ENCODE measurements around the gene CCDC180. TPM values are rescaled to one million over a fixed set of nuclear protein-coding genes. Genes with fewer than 3 reads are reported as not detected.

Gene CCDC180
- total and polyA plus RNA-seq, 4 donors, result 0.09 to 3.1 (median 0.84) TPM

GRCh38 chr9:97304586-97304985, 2.9 kb upstream of the CCDC180 start:
- no peak overlapping the region for H3K9ac ChIP-seq (ENCODE audit: low read depth in 1 of 2, low read length in 2 of 2)
- no peak overlapping the region for H3K4me3 ChIP-seq (ENCODE audit: low read depth in 1 of 3, low read length in 3 of 3)
- H3K4me1 ChIP-seq (ENCODE audit: control insufficient read depth in 4 of 4, insufficient read depth in 4 of 4, low read length in 3 of 4), result peaks cover 2 to 7% (median 6%) of the 10 kb centered on the region in 4 donors
- no peak overlapping the region for H3K27ac ChIP-seq (ENCODE audit: low read depth in 1 of 2, low read length in 2 of 2)
- no peaks in the 10 kb centered on the region for H3K27me3 ChIP-seq (ENCODE audit: control insufficient read depth in 4 of 4, insufficient read depth in 4 of 4, low read length in 3 of 4)
- H3K36me3 ChIP-seq (ENCODE audit: control insufficient read depth in 4 of 4, insufficient read depth in 3 of 4, low read depth in 1 of 4, low read length in 3 of 4), result no peaks in the 10 kb centered on the region
- no peak for DNase-seq (ENCODE audit: low spot score)
- 94% methylated on average over 2 of the region's 2 CpGs for WGBS
- TF ChIP-seq REST (IDR thresholded peaks at IDR 0.05) (no peak), ATF3 (IDR thresholded peaks at IDR 0.05) (no peak), HNF4A (conservative IDR thresholded peaks at IDR 0.05) (no peak), FOXA1 (IDR thresholded peaks at IDR 0.05) (no peak), SP1 (IDR thresholded peaks at IDR 0.05) (no peak), RXRA (IDR thresholded peaks at IDR 0.05) (no peak), NR2F2 (IDR thresholded peaks at IDR 0.05) (no peak), YY1 (IDR thresholded peaks at IDR 0.05) (no peak)
- peaks cover 0 to 5% (median 0%) of the 10 kb centered on the region in 4 donors for H3K9me3 ChIP-seq (ENCODE audit: control insufficient read depth in 4 of 4, low read length in 3 of 4)

GRCh38 chr9:97305501-97306298, 1.8 kb upstream of the CCDC180 start:
- WGBS, result 80% methylated on average over 7 of the region's 7 CpGs
- Histone ChIP-seq H3K27me3 (ENCODE audit: control insufficient read depth in 4 of 4, insufficient read depth in 4 of 4, low read length in 3 of 4) (no peaks in the 10 kb centered on the region), H3K4me1 (ENCODE audit: control insufficient read depth in 4 of 4, insufficient read depth in 4 of 4, low read length in 3 of 4) (peaks cover 2 to 7% (median 6%) of the 10 kb centered on the region in 4 donors), H3K27ac (ENCODE audit: low read depth in 1 of 2, low read length in 2 of 2) (no peak overlapping the region), H3K9me3 (ENCODE audit: control insufficient read depth in 4 of 4, low read length in 3 of 4) (peaks cover 0 to 5% (median 0%) of the 10 kb centered on the region in 4 donors), H3K4me3 (ENCODE audit: low read depth in 1 of 3, low read length in 3 of 3) (no peak overlapping the region), H3K9ac (ENCODE audit: low read depth in 1 of 2, low read length in 2 of 2) (no peak overlapping the region), H3K36me3 (ENCODE audit: control insufficient read depth in 4 of 4, insufficient read depth in 3 of 4, low read depth in 1 of 4, low read length in 3 of 4) (no peaks in the 10 kb centered on the region)
- no peak for DNase-seq (ENCODE audit: low spot score)
- TF ChIP-seq JUND (IDR thresholded peaks at IDR 0.05) (no peak), ATF3 (IDR thresholded peaks at IDR 0.05) (no peak), YY1 (IDR thresholded peaks at IDR 0.05) (no peak), FOXA1 (IDR thresholded peaks at IDR 0.05) (no peak), NR2F2 (IDR thresholded peaks at IDR 0.05) (no peak), HNF4A (conservative IDR thresholded peaks at IDR 0.05) (no peak), TAF1 (conservative IDR thresholded peaks at IDR 0.05) (no peak), ZBTB33 (IDR thresholded peaks at IDR 0.05) (no peak)

Data from liver (tissue), 9 donors.